Ovary (tissue), 9 donors: ENCODE results near the gene DDR1. TPM values are rescaled to one million over a fixed set of nuclear protein-coding genes. Genes with fewer than 3 reads are reported as not detected.
"Not testable (repeated sequence)": the region's sequence is repeated elsewhere in the genome, so short reads cannot be mapped to it uniquely, and the experiment has no call there.

ENCODE experiments used
- DNase-seq, 5 donors: peaks; one replicate each; pipeline ENCODE4 v3.0.0-alpha.2; 2019 to 2020
- H3K27ac ChIP-seq, 2 donors: fragments of 200-600 bp; one replicate each; pipeline versions ENCODE4 v1.5.1 to v1.8.0; 2019 to 2022
- H3K27me3 ChIP-seq: fragments of 200-600 bp; one replicate; pipeline ENCODE4 v1.8.0; 2022
- H3K36me3 ChIP-seq: fragments of 200-600 bp; sonication (generic); one replicate; pipeline ENCODE4 v1.5.1; 2019
- H3K4me1 ChIP-seq: one replicate; pipeline ENCODE4 v1.8.1; 2013; ENCODE audit warnings: mild to moderate bottlenecking, moderate library complexity; ENCODE audit not compliant: insufficient read depth
- H3K4me3 ChIP-seq: fragments of 200-600 bp; sonication (generic); one replicate; pipeline ENCODE4 v1.5.1; 2017
- H3K9me3 ChIP-seq, 2 donors: fragments of 200-600 bp in 1 of 2; sonication (generic) in 1 of 2; one replicate each; pipeline versions ENCODE4 v1.5.1 to v1.8.1; 2013 to 2019; ENCODE audit warnings: mild to moderate bottlenecking in 1 of 2, moderate library complexity in 1 of 2
- EP300 ChIP-seq: sonication (generic); formaldehyde crosslinking; IDR thresholded peaks from one replicate; pipeline ENCODE4 v1.6.1; 2017; ENCODE audit warnings: antibody characterized with exemption
- POLR2A ChIP-seq: fragments of 450-650 bp; IDR thresholded peaks from one replicate; pipeline ENCODE4 v1.6.1; 2017; ENCODE audit warnings: antibody characterized with exemption, mild to moderate bottlenecking, moderate library complexity
- WGBS, 3 donors: extraction: QIAGEN DNeasy Blood & Tissue Kit in 1 of 3; methylation state at CpG; one replicate each; pipeline versions ENCODE4 v1.1.5 to v1.1.7; 2013 to 2017; 5-methylcytosine and 5-hydroxymethylcytosine counted together
- intact Hi-C, 4 donors: fragments of 100-400 bp; cut with DNase I; formaldehyde crosslinking; loops; one replicate each; pipeline versions ENCODE4 v1.11.0 to v1.15.1; 2022 to 2023
- polyA plus RNA-seq, 2 donors: library from polyadenylated mRNA; stranded (reverse); fragments of 200-250 nt in 1 of 2; fragments of 350-450 nt in 1 of 2; fragmentation: Illumina TruSeq in 1 of 2; extraction: RNeasy Lipid Tissue Mini Kit (QIAGEN cat#74804) in 1 of 2; gene quantifications; one replicate each; pipeline ENCODE4 v1.2.3, GENCODE V29; 2013 to 2014
- total RNA-seq, 7 donors: library from RNA; depleted of rRNA in 2 of 7; stranded (reverse); fragments of >200 nt in 2 of 7; fragmentation: NEBNext Ultra II Directional in 3 of 7; extraction: Animal tissue kit (Norgen Biotek cat#: 25700) in 3 of 7; gene quantifications; one replicate each; pipeline versions ENCODE4 v1.1.0 to v1.2.4, GENCODE V29; 2016 to 2023
- TF ChIP-seq, protein P1 (sequence below), 3 donors: fragments of 450-650 bp in 2 of 3; fragments of 200-600 bp in 1 of 3; IDR thresholded peaks; one replicate each; pipeline versions ENCODE4 v1.5.1 to v1.8.0; 2016 to 2022; ENCODE audit warnings: antibody characterized with exemption in 3 of 3, mild to moderate bottlenecking in 1 of 3
- donor health status: DM: no; HTN: no; CAD: no; lungs with moderate emphysema.
- donor health status: DM: no; HTN: no; CAD: no.
- donor health status: Bipolar disorder and iron deficiency.
- donor health status: DM: yes; HTN: yes; CAD: no.
- donor health status: DM: no; HTN: no; CAD: no.
- donor health status: DM: yes; HTN: yes; CAD: no.

Gene DDR1
- total and polyA plus RNA-seq, 9 donors = 20.1 to 116 (median 64.5) TPM

DNA sequence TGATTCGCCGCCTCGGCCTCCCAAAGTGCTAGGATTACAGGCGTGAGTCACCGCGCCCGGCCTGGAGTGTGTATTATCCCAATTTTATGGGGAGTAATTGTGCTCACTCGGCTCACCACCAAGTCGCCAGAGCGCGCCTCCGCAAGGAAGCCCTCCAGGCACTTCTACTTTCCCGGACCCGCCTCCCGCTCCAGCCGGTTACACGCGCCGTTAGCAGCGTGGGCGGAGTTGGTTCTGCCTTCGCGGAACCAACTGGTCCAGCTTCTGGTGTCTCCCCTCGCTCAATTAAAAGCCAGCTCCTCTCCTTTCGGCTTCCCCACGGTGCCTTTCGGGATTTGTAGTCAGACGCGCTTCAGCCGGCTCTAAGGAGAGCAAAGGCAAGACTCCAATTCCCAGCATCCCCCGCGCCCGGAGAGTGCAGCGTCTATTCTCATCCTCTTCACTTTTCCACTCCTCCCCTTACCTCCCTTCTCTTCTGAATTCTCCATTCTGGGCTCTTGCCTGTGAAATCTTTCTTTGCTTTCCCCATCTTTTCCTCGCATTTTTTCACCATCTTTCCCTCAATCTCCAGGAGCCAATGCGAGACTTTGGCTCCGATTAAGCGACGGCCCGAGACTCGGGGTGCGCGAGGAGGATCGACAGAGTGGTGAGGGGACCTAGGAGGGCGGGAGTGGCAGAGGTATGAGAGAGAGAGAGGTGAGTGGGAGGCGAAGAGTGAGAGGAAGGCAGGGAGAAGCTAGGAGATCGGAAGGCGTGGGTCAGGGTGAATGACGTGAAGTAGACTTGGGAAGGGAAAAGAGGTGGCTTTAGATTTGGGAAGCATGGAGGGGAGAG lies 23.7 kb downstream of the DDR1 start, which contains the start of gene GTF2H4:
TSS of gene GTF2H4 (plus strand) at position 450 of the 834 bp plus-strand sequence.
- Histone ChIP-seq H3K36me3 (no peaks in the 10 kb centered on the region), H3K27ac (no peak within 1 kb of the TSS)

DNA sequence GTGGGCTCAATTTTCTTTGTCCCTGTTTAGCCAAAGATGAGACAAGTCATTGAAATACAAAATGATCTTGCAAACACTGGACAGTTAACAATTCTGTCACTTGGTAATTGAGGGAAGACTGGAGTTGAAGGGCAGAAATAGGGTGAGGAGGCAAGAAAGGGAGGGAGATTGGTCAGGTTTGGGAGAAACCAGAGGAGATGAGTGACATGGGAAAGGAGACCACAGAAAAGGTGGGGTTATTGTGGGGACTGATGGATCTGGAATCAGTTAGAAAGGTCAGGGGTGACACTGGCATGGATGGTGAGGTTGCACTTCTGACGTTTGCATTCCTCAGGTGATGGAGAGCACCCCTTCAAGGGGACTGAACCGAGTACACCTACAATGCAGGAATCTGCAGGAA lies 24.4 kb downstream of the DDR1 start:
- Histone ChIP-seq H3K36me3 (no peaks in the 10 kb centered on the region), H3K27ac (no peak overlapping the region), H3K4me3 (peak overlapping the region; percentile 86), H3K4me1 (peaks cover 7% of the 10 kb centered on the region), H3K9me3 (no peaks in the 10 kb centered on the region), H3K27me3 (no peaks in the 10 kb centered on the region)
- intact Hi-C loops = no loop called here
- no peak for DNase-seq
- TF ChIP-seq EP300 = no peak
- TF ChIP-seq POLR2A = no peak
- TF ChIP-seq, protein P1, sequence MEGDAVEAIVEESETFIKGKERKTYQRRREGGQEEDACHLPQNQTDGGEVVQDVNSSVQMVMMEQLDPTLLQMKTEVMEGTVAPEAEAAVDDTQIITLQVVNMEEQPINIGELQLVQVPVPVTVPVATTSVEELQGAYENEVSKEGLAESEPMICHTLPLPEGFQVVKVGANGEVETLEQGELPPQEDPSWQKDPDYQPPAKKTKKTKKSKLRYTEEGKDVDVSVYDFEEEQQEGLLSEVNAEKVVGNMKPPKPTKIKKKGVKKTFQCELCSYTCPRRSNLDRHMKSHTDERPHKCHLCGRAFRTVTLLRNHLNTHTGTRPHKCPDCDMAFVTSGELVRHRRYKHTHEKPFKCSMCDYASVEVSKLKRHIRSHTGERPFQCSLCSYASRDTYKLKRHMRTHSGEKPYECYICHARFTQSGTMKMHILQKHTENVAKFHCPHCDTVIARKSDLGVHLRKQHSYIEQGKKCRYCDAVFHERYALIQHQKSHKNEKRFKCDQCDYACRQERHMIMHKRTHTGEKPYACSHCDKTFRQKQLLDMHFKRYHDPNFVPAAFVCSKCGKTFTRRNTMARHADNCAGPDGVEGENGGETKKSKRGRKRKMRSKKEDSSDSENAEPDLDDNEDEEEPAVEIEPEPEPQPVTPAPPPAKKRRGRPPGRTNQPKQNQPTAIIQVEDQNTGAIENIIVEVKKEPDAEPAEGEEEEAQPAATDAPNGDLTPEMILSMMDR (IDR thresholded peaks at IDR 0.05) = no peak
- 16 to 35% (median 23%) methylated on average over 2 of the region's 2 CpGs for WGBS, 3 donors

More for the DNA sequence above, 23.7 kb downstream of the DDR1 start, which contains the start of gene GTF2H4:
- peaks cover 5% of the 10 kb centered on the region for H3K4me1 ChIP-seq
- TF ChIP-seq, protein P1 (IDR thresholded peaks at IDR 0.05) = no peak
- TF ChIP-seq POLR2A = peak; percentile 5
- no peak for TF ChIP-seq EP300
- H3K4me3 ChIP-seq = peak within 1 kb of the TSS; percentile 86
- peak; percentile 94 to 97 (median 95) for DNase-seq
- WGBS, 3 donors = 0 to 2% (median 1%) methylated on average over 49 of the region's 49 CpGs
- H3K9me3 ChIP-seq = no peaks in the 10 kb centered on the region
- intact Hi-C loops = no loop called here
- H3K27me3 ChIP-seq = no peaks in the 10 kb centered on the region

DNA sequence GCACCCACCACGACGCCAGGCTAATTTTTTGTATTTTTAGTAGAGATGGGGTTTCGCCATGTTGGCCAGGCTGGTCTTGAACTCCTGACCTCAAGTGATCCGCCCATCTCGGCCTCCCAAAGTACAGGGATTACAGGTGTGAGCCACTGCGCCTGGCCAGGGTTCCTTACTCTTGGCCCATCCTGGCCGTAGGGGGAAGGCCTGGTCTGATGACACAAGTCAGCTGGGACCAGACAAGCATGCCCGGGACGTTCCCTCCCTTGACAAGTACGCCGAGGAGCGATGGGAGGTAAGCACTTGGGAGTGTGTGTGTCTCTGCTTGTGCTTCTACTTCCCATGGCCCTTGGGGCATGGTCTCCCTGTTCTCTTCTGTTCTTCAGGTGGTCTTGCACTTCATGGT lies 26.2 kb downstream of the DDR1 start:
- WGBS, 3 donors = 84 to 87% (median 86%) methylated on average over 12 of the region's 12 CpGs
- intact Hi-C loops, DNase-seq: not testable (repeated sequence)

DNA sequence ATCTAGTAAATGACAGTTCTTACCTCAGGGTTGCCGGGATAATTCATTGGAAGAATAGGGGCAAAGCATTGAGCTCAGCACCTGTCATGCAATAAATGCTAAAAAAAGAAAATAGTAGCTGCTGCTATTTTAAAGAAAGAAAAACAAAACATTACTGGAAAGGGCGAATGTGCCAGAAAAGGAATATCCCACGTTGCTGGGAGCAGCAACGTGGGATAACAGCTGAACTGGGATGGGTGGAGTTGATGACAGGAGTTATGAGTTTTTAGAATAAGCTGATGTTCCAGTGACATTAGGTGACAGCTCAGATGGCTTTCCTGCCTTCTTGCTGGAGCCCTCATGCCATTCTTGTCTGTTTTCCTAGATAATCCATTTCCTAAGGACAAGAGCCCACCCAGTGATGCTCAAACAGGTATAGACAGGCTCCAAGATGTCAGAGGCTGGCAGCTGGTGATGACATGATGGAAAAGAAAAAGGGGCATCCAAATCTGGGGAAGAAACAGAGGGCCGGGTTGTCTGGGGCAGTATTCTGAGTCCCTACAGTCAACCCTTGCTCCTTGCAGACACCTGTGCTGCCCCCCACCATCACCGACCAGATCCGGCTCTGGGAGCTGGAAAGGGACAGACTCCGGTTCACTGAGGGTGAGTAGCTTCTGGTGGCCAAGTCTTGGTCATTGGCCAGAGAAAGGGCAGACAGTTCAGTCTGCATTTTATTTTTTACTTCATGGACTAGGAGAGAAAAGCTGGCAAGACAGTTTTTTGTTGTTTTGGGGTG lies 28.6 kb downstream of the DDR1 start:
- no peak for DNase-seq
- Histone ChIP-seq H3K27ac (peak overlapping the region in 1 of 2 donors; percentile 95), H3K4me3 (no peak overlapping the region), H3K4me1 (peaks cover 9% of the 10 kb centered on the region), H3K36me3 (no peaks in the 10 kb centered on the region), H3K27me3 (no peaks in the 10 kb centered on the region), H3K9me3 (no peaks in the 10 kb centered on the region)
- no peak for TF ChIP-seq POLR2A
- TF ChIP-seq EP300 = no peak
- TF ChIP-seq, protein P1 (IDR thresholded peaks at IDR 0.05) = no peak
- intact Hi-C loops = no loop called here
- WGBS, 3 donors = 67 to 78% (median 76%) methylated on average over 8 of the region's 8 CpGs

More for the DNA sequence above, 26.2 kb downstream of the DDR1 start:
- not testable (repeated sequence) for H3K9me3 ChIP-seq, H3K27me3 ChIP-seq, H3K4me3 ChIP-seq, H3K4me1 ChIP-seq, H3K36me3 ChIP-seq, H3K27ac ChIP-seq
